Liver (tissue), 3 donors: ENCODE measurements around the gene REPS2.

Experiments
- CTCF ChIP-seq: fragments of 150-350 bp; IDR thresholded peaks from 2 replicates; pipeline ENCODE4 v1.5.1; 2017; ENCODE audit warnings: improper control_type of control experiment, low read depth, low read length; ENCODE audit not compliant: missing input control
- EGR1 ChIP-seq, 2 donors: IDR thresholded peaks; 2 replicates each; pipeline ENCODE4 v1.6.1; 2016 to 2018; ENCODE audit warnings: antibody characterized with exemption in 2 of 2, low read depth in 2 of 2
- JUND ChIP-seq, 2 donors: IDR thresholded peaks; 2 replicates each; pipeline ENCODE4 v1.6.1; 2016; ENCODE audit warnings: antibody characterized with exemption in 2 of 2
- MAX ChIP-seq: IDR thresholded peaks from 2 replicates; pipeline ENCODE4 v1.6.1; 2016; ENCODE audit warnings: antibody characterized with exemption
- RAD21 ChIP-seq, 2 donors: IDR thresholded peaks; 2 replicates each; pipeline ENCODE4 v1.6.1; 2016; ENCODE audit warnings: antibody characterized with exemption in 2 of 2, mild to moderate bottlenecking in 2 of 2
- SP1 ChIP-seq: IDR thresholded peaks from 2 replicates; pipeline ENCODE4 v1.6.1; 2018; ENCODE audit warnings: antibody characterized with exemption, mild to moderate bottlenecking
- TAF1 ChIP-seq: conservative IDR thresholded peaks from 2 replicates; pipeline ENCODE4 v1.6.1; 2016; ENCODE audit warnings: antibody characterized with exemption, mild to moderate bottlenecking
- donor health status: healthy.
- donor health status: healthy.

GRCh38 chrX:16997313-16997712, 50.9 kb downstream of the REPS2 start:
- no peak for TF ChIP-seq CTCF
- no peak for TF ChIP-seq JUND (IDR thresholded peaks at IDR 0.05)
- TF ChIP-seq TAF1, result no peak
- no peak for TF ChIP-seq RAD21 (IDR thresholded peaks at IDR 0.05)
- no peak for TF ChIP-seq MAX
- no peak for TF ChIP-seq EGR1 (IDR thresholded peaks at IDR 0.05; ENCODE audit: low read depth in 2 of 2)
- TF ChIP-seq SP1, result no peak
